Measurements from ENCODE around the gene PKNOX1.

DNA sequence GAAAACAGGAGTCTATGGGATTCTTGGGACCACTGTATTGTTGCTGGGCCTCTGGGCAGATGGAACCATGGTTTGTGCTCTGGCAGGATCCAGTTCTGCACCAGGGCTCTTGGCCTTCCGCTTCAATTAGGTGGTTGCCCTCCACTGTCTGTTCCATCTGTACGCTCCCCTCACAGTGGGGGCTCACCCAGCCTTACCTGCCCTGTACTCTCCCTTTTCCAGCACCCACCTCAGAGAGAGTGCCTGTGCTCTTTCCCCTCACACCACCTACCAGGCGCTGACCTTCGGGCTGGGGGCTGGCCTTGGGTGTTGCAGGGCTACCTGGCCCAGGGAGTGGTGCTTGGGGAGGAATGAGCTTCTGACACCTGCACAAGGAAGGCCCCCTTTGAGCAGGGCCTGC, 7.5 kb downstream of the PKNOX1 start:
- TF ChIP-seq, protein P1, sequence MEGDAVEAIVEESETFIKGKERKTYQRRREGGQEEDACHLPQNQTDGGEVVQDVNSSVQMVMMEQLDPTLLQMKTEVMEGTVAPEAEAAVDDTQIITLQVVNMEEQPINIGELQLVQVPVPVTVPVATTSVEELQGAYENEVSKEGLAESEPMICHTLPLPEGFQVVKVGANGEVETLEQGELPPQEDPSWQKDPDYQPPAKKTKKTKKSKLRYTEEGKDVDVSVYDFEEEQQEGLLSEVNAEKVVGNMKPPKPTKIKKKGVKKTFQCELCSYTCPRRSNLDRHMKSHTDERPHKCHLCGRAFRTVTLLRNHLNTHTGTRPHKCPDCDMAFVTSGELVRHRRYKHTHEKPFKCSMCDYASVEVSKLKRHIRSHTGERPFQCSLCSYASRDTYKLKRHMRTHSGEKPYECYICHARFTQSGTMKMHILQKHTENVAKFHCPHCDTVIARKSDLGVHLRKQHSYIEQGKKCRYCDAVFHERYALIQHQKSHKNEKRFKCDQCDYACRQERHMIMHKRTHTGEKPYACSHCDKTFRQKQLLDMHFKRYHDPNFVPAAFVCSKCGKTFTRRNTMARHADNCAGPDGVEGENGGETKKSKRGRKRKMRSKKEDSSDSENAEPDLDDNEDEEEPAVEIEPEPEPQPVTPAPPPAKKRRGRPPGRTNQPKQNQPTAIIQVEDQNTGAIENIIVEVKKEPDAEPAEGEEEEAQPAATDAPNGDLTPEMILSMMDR (IDR thresholded peaks at IDR 0.05): no peak
- TF ChIP-seq POLR2A (IDR thresholded peaks at IDR 0.05): no peak
